Measurements from ENCODE around the gene SH2D6. TPM values are rescaled to one million over a fixed set of nuclear protein-coding genes. Genes with fewer than 3 reads are reported as not detected.

The SH2D6 gene
- total and polyA plus RNA-seq, 2 of the 8 experiments (the other 6 are each of a cell fraction or from before 2014, with no cell fraction given), result 0.42 TPM; not detected in 1

- H2AFZ ChIP-seq (ENCODE audit: low read length), result no peak overlapping the region
- no peak overlapping the region for H2BK20ac ChIP-seq (ENCODE audit: low read length)
- H4K8ac ChIP-seq (ENCODE audit: extremely low read depth, insufficient read depth, low read length), result no peak overlapping the region
- H3K4me3 ChIP-seq (ENCODE audit: extremely low read depth in 1 of 4, insufficient read depth in 2 of 4, low read depth in 3 of 4, low read length in 4 of 4), result no peak overlapping the region
- no peak overlapping the region for H4K5ac ChIP-seq (ENCODE audit: insufficient read length, low read depth, low read length)
- H2BK15ac ChIP-seq (ENCODE audit: low read length), result no peak overlapping the region
- H4K20me1 ChIP-seq (replicated peaks in 1 of 2; ENCODE audit: control insufficient read depth in 1 of 2, insufficient read depth in 2 of 2, low read length in 2 of 2), result no peaks in the 10 kb centered on the region
- H3K27me3 ChIP-seq (replicated peaks in 1 of 4; ENCODE audit: control insufficient read depth in 3 of 4, extremely low read depth in 1 of 4, insufficient read depth in 3 of 4, low read length in 3 of 4), result no peaks in the 10 kb centered on the region; a peak in 1 of 7 replicates
- no peak overlapping the region for H3K23ac ChIP-seq (ENCODE audit: insufficient read length)
- DNase-seq (ENCODE audit: low read depth in 1 of 2, low spot score in 2 of 2), result no peak
- no peak overlapping the region for H3K9ac ChIP-seq (replicated peaks in 1 of 4; ENCODE audit: extremely low read depth in 1 of 4, low read depth in 3 of 4, low read length in 3 of 4)
- no peak overlapping the region for H2AK5ac ChIP-seq (ENCODE audit: low read depth, low read length)
- H4K91ac ChIP-seq (replicated peaks; ENCODE audit: insufficient read length, low read length), result no peak overlapping the region
- H3K4ac ChIP-seq (replicated peaks; ENCODE audit: insufficient read length, low read depth, low read length), result no peak overlapping the region
- POLR2A ChIA-PET (ENCODE audit: partially characterized antibody), result interaction anchor here (0.7 to 25.0 kb wide), 3 partner anchors 8 to 175 kb away, joined by 3 to 396 read pairs (median 9); partner anchors contain the start of genes GGCX and MAT2A
- H3K23me2 ChIP-seq (ENCODE audit: low read depth, low read length), result no peaks in the 10 kb centered on the region
- no peak overlapping the region for H2BK5ac ChIP-seq (ENCODE audit: low read depth, low read length)
- no peak overlapping the region for H2BK120ac ChIP-seq (replicated peaks; ENCODE audit: low read depth, low read length)
- no peak overlapping the region for H3K56ac ChIP-seq (replicated peaks; ENCODE audit: insufficient read length, low read depth, low read length)
- no peaks in the 10 kb centered on the region for H3K79me1 ChIP-seq (ENCODE audit: low read depth, low read length)
- H3K79me2 ChIP-seq (ENCODE audit: control insufficient read depth in 1 of 2, insufficient read depth in 2 of 2, low read length in 2 of 2), result no peaks in the 10 kb centered on the region
- CTCF ChIA-PET (ENCODE audit: partially characterized antibody), result interaction anchor here (1.3 to 8.6 kb wide), 3 partner anchors 28 to 170 kb away, joined by 3 to 102 read pairs (median 3); no protein-coding TSS in a partner anchor
- H3K4me1 ChIP-seq (replicated peaks in 1 of 4; ENCODE audit: control insufficient read depth in 3 of 4, insufficient read depth in 4 of 4, low read length in 3 of 4), result peaks cover 0 to 9% (median 0%) of the 10 kb centered on the region in 4 experiments; a peak in 1 of 7 replicates
- FAIRE-seq, result no peak
- no peaks in the 10 kb centered on the region for H3K36me3 ChIP-seq (ENCODE audit: control insufficient read depth in 2 of 4, insufficient read depth in 4 of 4, low read length in 3 of 4)
- no peak overlapping the region for H3K27ac ChIP-seq (ENCODE audit: low read depth, low read length)
- H3K4me2 ChIP-seq (ENCODE audit: insufficient read depth in 1 of 2, low read depth in 2 of 2, low read length in 2 of 2), result no peak overlapping the region
- no peak overlapping the region for H2BK12ac ChIP-seq (ENCODE audit: low read depth, low read length)
- 88% methylated on average over 2 of the region's 2 CpGs; no CpG with 5 or more reads in 1 of the 2 experiments for WGBS, 2 experiments (ENCODE audit: extremely low coverage in 1 of 2, insufficient coverage in 1 of 2, insufficient read length in 1 of 2, insufficient replicate concordance in 2 of 2, low coverage in 1 of 2, low lambda C conversion rate in 2 of 2, missing lambda C conversion rate in 1 of 2)
- H3K18ac ChIP-seq (ENCODE audit: extremely low read depth, low read length), result no peak overlapping the region; the same call in 1 of the 2 replicates
- H3K14ac ChIP-seq (ENCODE audit: insufficient read length), result no peak overlapping the region
- TF ChIP-seq SP1 (IDR thresholded peaks at IDR 0.05; ENCODE audit: low read depth, low read length) (no peak), CREB1 (IDR thresholded peaks at IDR 0.05) (no peak), TCF12 (IDR thresholded peaks at IDR 0.05; ENCODE audit: low read depth, low read length) (no peak), CBX5 (IDR thresholded peaks at IDR 0.05; ENCODE audit: low read depth, low read length) (no peak), BCL11A (IDR thresholded peaks at IDR 0.05; ENCODE audit: low read depth in 2 of 2, low read length in 2 of 2) (no peak), SP2 (IDR thresholded peaks at IDR 0.05; ENCODE audit: low read length) (no peak), TAF1 (IDR thresholded peaks at IDR 0.05; ENCODE audit: low read depth, low read length) (no peak), EP300 (IDR thresholded peaks at IDR 0.05; ENCODE audit: borderline replicate concordance in 1 of 2, low read depth in 2 of 2, low read length in 2 of 2) (no peak), ZNF274 (IDR thresholded peaks at IDR 0.05; ENCODE audit: borderline replicate concordance, extremely low read depth, low read length) (no peak), EGR1 (IDR thresholded peaks at IDR 0.05; ENCODE audit: borderline replicate concordance, low read depth, low read length) (no peak)
- H3K9me3 ChIP-seq (ENCODE audit: insufficient read depth in 2 of 2, low read depth in 1 of 2, low read length in 1 of 2), result peaks cover 0 to under 1% of the 10 kb centered on the region in 2 experiments; a peak in 1 of 4 replicates
Observed at GRCh38 chr2:85385746-85386145, 32.8 kb upstream of the SH2D6 start.

Measured in H1 (cell line).